H9 (cell line): Measurements from ENCODE around the gene SOX30. TPM values are rescaled to one million over a fixed set of nuclear protein-coding genes. Genes with fewer than 3 reads are reported as not detected.

ENCODE experiments used
- DNase-seq: peaks from one replicate; pipeline ENCODE4 v3.0.0-alpha.2; 2017
- H2AFZ ChIP-seq: one replicate; pipeline ENCODE4 v1.6.1; 2013; ENCODE audit warnings: mild to moderate bottlenecking, low read length, control low read depth, moderate library complexity
- H2AK5ac ChIP-seq: 2 replicates; pipeline ENCODE4 v1.6.1; 2013; ENCODE audit warnings: low read length, control low read depth, mixed read lengths; ENCODE audit not compliant: insufficient read length
- H2BK120ac ChIP-seq: one replicate; pipeline ENCODE4 v1.6.1; 2013; ENCODE audit warnings: low read depth, mild to moderate bottlenecking, low read length, control low read depth, inconsistent platforms; ENCODE audit not compliant: poor library complexity, severe bottlenecking
- H2BK12ac ChIP-seq: 2 replicates; pipeline ENCODE4 v1.6.1; 2013; ENCODE audit warnings: low read length, control low read depth, mixed read lengths, low read depth; ENCODE audit not compliant: insufficient read length
- H2BK15ac ChIP-seq: 2 replicates; pipeline ENCODE4 v1.6.1; 2013; ENCODE audit warnings: low read depth, low read length, control low read depth
- H2BK20ac ChIP-seq: one replicate; pipeline ENCODE4 v1.6.1; 2013; ENCODE audit warnings: low read depth, mild to moderate bottlenecking, low read length, control low read depth, inconsistent platforms; ENCODE audit not compliant: poor library complexity, severe bottlenecking
- H2BK5ac ChIP-seq: 2 replicates; pipeline ENCODE4 v1.6.1; 2013; ENCODE audit warnings: low read length, control low read depth, mixed read lengths; ENCODE audit not compliant: insufficient read length
- H3K14ac ChIP-seq: 2 replicates; pipeline ENCODE4 v1.6.1; 2013; ENCODE audit warnings: low read length, control low read depth; ENCODE audit not compliant: insufficient read depth
- H3K18ac ChIP-seq: 2 replicates; pipeline ENCODE4 v1.6.1; 2013; ENCODE audit warnings: low read depth, mild to moderate bottlenecking, mixed read lengths, low read length, control low read depth; ENCODE audit not compliant: insufficient read length
- H3K23ac ChIP-seq: 2 replicates; pipeline ENCODE4 v1.6.1; 2013; ENCODE audit warnings: low read length, control low read depth, mixed read lengths, low read depth; ENCODE audit not compliant: insufficient read length
- H3K23me2 ChIP-seq: 2 replicates; pipeline ENCODE4 v1.6.1; 2013; ENCODE audit warnings: low read depth, mild to moderate bottlenecking, mixed read lengths, low read length, control low read depth; ENCODE audit not compliant: insufficient read length, poor library complexity, severe bottlenecking
- H3K27ac ChIP-seq: 2 replicates; pipeline ENCODE4 v1.5.1; 2013; ENCODE audit warnings: low read length, control low read depth, mixed read lengths, low read depth; ENCODE audit not compliant: insufficient read length
- H3K27me3 ChIP-seq: 2 replicates; pipeline ENCODE4 v1.6.1; 2013; ENCODE audit warnings: low read length, control low read depth, inconsistent platforms; ENCODE audit not compliant: insufficient read depth
- H3K4ac ChIP-seq: 2 replicates; pipeline ENCODE4 v1.6.1; 2013; ENCODE audit warnings: low read depth, mild to moderate bottlenecking, control low read depth, inconsistent platforms, low read length, moderate library complexity
- H3K4me1 ChIP-seq: 2 replicates; pipeline ENCODE4 v1.6.1; 2013; ENCODE audit warnings: low read length, control low read depth, inconsistent platforms; ENCODE audit not compliant: insufficient read depth
- H3K4me2 ChIP-seq: 2 replicates; pipeline ENCODE4 v1.6.1; 2013; ENCODE audit warnings: low read length, control low read depth, mixed read lengths; ENCODE audit not compliant: insufficient read length, insufficient read depth
- H3K56ac ChIP-seq: 2 replicates; pipeline ENCODE4 v1.6.1; 2013; ENCODE audit warnings: low read depth, mild to moderate bottlenecking, mixed read lengths, low read length, control low read depth; ENCODE audit not compliant: insufficient read length
- H3K79me1 ChIP-seq: 2 replicates; pipeline ENCODE4 v1.6.1; 2013; ENCODE audit warnings: low read depth, mild to moderate bottlenecking, moderate library complexity, low read length, control low read depth, inconsistent platforms; ENCODE audit not compliant: insufficient read depth, poor library complexity, severe bottlenecking
- H3K79me2 ChIP-seq: 2 replicates; pipeline ENCODE4 v1.6.1; 2013; ENCODE audit warnings: low read length, control low read depth, inconsistent platforms; ENCODE audit not compliant: insufficient read depth
- H3K9ac ChIP-seq: 2 replicates; pipeline ENCODE4 v1.6.1; 2013; ENCODE audit warnings: low read length, control low read depth, mixed read lengths; ENCODE audit not compliant: insufficient read length; ENCODE audit errors: extremely low read depth
- H3K9me3 ChIP-seq: one replicate; pipeline ENCODE4 v1.6.1; 2013; ENCODE audit warnings: low read depth, low read length, inconsistent platforms; ENCODE audit not compliant: control insufficient read depth
- H3T11ph ChIP-seq: one replicate; pipeline ENCODE4 v1.6.1; 2013; ENCODE audit warnings: mild to moderate bottlenecking, low read length, control low read depth, inconsistent platforms
- H4K20me1 ChIP-seq: one replicate; pipeline ENCODE4 v1.6.1; 2013; ENCODE audit not compliant: control insufficient read depth, insufficient read length, insufficient read depth
- H4K5ac ChIP-seq: 2 replicates; pipeline ENCODE4 v1.6.1; 2013; ENCODE audit warnings: low read depth, mild to moderate bottlenecking, mixed read lengths, low read length, control low read depth; ENCODE audit not compliant: insufficient read length
- H4K8ac ChIP-seq: replicated peaks from 2 replicates; pipeline ENCODE4 v1.6.1; 2013; ENCODE audit warnings: low read length, control low read depth, mixed read lengths, low read depth; ENCODE audit not compliant: insufficient read length
- H4K91ac ChIP-seq: 2 replicates; pipeline ENCODE4 v1.6.1; 2013; ENCODE audit warnings: low read depth, mild to moderate bottlenecking, moderate library complexity, mixed read lengths, low read length, control low read depth; ENCODE audit not compliant: insufficient read length
- H3K27ac Mint-ChIP-seq, 3 experiments: 2 replicates in 2 of 3; 3 replicates in 1 of 3; pipeline ENCODE4 v1.8.0; 2020 to 2021; ENCODE audit warnings: mixed read lengths in 3 of 3, mild to moderate bottlenecking in 1 of 3, moderate library complexity in 1 of 3
- H3K27me3 Mint-ChIP-seq: 2 replicates; pipeline ENCODE4 v1.8.0; 2021; ENCODE audit warnings: low read depth, mild to moderate bottlenecking, moderate library complexity, mixed read lengths
- H3K36me3 Mint-ChIP-seq, 3 experiments: 2 replicates in 2 of 3; 3 replicates in 1 of 3; pipeline ENCODE4 v1.8.0; 2020 to 2021; ENCODE audit warnings: low read depth in 3 of 3, mixed read lengths in 3 of 3; ENCODE audit not compliant: insufficient read depth in 1 of 3
- H3K4me1 Mint-ChIP-seq, 2 experiments: 2 replicates each; pipeline ENCODE4 v1.8.0; 2020; ENCODE audit warnings: mixed read lengths in 2 of 2
- H3K4me3 Mint-ChIP-seq, 2 experiments: 2 replicates in 1 of 2; 3 replicates in 1 of 2; pipeline ENCODE4 v1.8.0; 2020 to 2021; ENCODE audit warnings: mild to moderate bottlenecking in 2 of 2, mixed read lengths in 2 of 2, moderate library complexity in 1 of 2
- H3K9me3 Mint-ChIP-seq, 2 experiments: 2 replicates in 1 of 2; 3 replicates in 1 of 2; pipeline ENCODE4 v1.8.0; 2020; ENCODE audit warnings: mild to moderate bottlenecking in 2 of 2, mixed read lengths in 2 of 2, moderate library complexity in 1 of 2
- CTCF ChIP-seq: fragments of 200-600 bp; sonication (generic); conservative IDR thresholded peaks from 3 replicates; pipeline ENCODE4 v1.8.0; 2021; ENCODE audit warnings: antibody characterized with exemption, mild to moderate bottlenecking
- WGBS: extraction: QIAGEN DNeasy Blood & Tissue Kit; methylation state at CpG from one replicate; pipeline ENCODE4 v1.1.7; 2013; ENCODE audit warnings: missing lambda C conversion rate, low lambda C conversion rate, mixed read lengths; ENCODE audit not compliant: insufficient read length; ENCODE audit errors: extremely low coverage; 5-methylcytosine and 5-hydroxymethylcytosine counted together
- total RNA-seq: library from RNA; stranded (reverse); gene quantifications from 2 replicates; pipeline ENCODE4 v1.2.1, GENCODE V29; 2021

The SOX30 gene
- total RNA-seq, 1 experiment from 2014 or later, result not detected

GRCh38 chr5:157657516-157657915, 5.3 kb upstream of the SOX30 start:
- Histone ChIP-seq H2BK20ac (no peak overlapping the region), H3K56ac (no peak overlapping the region), H4K91ac (no peak overlapping the region), H3K23me2 (no peaks in the 10 kb centered on the region), H3K4me1 (no peaks in the 10 kb centered on the region), H3K9ac (no peak overlapping the region), H3K23ac (no peak overlapping the region), H4K5ac (no peak overlapping the region), H4K8ac (no peak overlapping the region), H2BK5ac (no peak overlapping the region), H2AK5ac (no peak overlapping the region), H3K4me2 (no peak overlapping the region), H2AFZ (no peak overlapping the region), H3K79me2 (no peaks in the 10 kb centered on the region), H2BK15ac (no peak overlapping the region), H3K27ac (no peak overlapping the region), H3K9me3 (peaks cover 4% of the 10 kb centered on the region), H4K20me1 (no peaks in the 10 kb centered on the region), H2BK120ac (no peak overlapping the region), H3K18ac (no peak overlapping the region), H3K14ac (no peak overlapping the region), H3T11ph (no peak overlapping the region), H2BK12ac (no peak overlapping the region), H3K4ac (no peak overlapping the region), H3K27me3 (no peaks in the 10 kb centered on the region), H3K79me1 (no peaks in the 10 kb centered on the region)
- Mint-ChIP-seq H3K4me3 (no peak overlapping the region), H3K9me3 (peaks cover 26 to 52% of the 10 kb centered on the region in 2 experiments), H3K36me3 (peaks cover 4 to 12% (median 10%) of the 10 kb centered on the region in 3 experiments), H3K27me3 (peaks cover 3% of the 10 kb centered on the region), H3K27ac (no peak overlapping the region), H3K4me1 (no peaks in the 10 kb centered on the region)
- no CpG with 5 or more reads among the region's 2 CpGs for WGBS
- DNase-seq, result no peak
- TF ChIP-seq CTCF, result no peak
